Measurements from ENCODE around the gene ABHD14A.

ABHD14A gene

DNA sequence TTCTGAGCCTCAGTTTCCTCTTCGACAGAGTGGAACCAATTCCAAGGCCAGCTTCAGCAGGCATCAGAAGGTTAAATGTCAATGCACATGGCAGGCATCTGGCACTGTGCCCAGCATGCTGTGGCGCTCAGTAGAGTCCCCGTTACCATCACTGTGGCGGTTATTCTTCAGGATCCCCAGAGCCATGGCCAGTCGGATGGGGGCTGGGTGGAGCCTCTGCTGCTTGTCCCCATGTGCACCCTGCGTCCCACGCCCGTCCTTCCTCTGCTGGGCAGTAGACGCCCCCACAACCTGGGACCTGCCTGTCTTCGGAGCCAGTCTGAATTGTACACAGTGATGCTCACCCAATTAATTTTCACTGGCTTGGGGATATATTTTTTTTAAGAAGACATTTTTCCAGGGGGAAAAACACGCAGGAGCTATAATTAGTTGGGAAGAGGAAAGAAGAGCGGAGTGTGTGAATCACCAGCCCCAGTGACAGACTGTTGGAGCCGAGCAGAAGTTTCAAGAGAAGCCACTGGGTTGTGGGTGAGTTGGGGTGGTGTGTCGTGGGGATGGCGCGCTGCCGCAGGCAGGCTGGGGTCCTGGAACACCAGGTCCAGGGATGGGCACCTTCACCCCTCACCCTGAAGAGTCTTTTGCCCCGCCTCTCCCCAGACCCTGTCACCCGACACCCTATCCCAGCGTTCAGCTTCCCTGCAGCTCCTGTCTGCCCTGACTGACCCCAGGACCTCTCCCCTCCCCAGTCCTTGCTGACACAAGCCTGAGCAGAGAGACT lies 47.6 kb downstream of the ABHD14A start:
- DNase-seq = peak; percentile 28

DNA sequence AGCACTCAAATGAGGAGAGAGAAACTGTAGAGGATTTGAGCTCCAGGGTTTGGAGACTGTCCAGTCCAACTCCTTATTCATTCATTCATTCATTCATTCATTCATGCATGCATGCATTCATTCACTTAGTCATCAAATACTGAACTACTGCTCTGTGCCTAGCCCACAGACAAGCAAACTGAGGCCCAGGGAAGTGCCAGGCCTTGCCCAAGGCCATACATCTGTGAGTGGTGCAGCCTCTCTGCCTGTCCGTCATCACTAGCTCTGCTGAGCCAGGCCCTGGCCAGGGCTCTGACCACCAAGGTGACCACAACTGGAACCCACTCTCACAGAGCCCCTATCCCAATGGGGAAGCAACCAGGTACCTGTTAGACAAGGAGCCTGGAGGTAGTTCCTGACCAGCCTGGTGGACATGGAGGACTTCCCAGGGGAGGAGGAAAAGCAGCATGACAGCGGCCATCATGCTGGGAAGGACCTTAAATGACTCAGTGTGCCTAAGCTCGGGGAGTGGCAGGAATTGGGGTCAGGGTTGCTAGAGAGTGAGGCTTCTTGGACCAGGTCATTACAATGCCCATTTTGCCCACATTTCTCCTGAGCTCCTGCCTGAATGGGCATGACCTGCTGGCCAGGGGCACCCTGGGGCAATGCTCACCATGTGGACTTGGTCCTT lies 48.4 kb downstream of the ABHD14A start:
- no peak for DNase-seq

DNA sequence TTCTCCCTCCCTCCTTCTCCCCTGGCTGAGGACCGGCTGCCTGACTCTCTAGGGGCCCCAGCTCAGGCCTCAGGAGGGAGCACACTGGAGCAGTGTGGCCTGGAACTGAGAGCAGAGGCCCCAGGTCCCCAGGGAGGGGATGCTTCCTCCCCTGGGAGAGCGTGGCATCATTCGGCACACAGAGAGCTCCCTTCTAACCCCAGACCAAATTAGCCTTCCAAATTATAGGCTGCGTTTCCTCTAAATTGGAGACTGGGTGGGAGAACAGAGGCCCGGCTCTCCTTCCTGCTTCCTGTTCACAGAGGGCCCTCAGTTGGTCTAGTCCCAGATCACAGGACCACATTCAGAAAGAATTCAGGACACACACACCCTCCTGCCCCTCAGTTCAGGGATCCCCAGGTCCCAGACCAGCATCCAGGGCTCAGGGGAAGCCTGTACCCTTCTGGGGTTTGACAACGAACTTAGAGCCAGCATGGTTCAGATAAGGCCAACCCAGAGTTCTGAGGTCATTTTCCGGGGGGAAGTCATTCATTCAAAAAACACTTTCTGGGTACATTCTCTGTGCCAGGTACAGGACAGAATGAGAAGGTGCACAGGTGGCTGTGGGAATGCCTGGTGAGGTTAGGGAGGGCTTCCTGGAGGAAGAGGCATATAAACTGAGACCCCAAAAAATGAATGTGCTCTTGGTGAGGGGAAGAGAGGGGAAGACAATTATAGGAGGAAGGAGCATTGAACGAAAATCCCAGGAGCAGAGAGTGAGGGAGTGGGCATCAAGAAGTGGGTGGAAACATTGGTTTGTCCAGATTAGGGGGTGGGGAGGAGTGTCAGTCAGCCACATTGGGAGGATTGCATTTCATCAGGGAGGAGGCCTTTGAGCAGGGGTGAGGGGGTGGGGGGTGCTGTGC lies 49.2 kb downstream of the ABHD14A start:
- DNase-seq = no peak

GRCh38 chr3:52024765-52025452 lies 50.0 kb downstream of the ABHD14A start:
- DNase-seq = no peak

GRCh38 chr3:52025453-52025852 lies 50.6 kb downstream of the ABHD14A start:
- no peak for DNase-seq

DNA sequence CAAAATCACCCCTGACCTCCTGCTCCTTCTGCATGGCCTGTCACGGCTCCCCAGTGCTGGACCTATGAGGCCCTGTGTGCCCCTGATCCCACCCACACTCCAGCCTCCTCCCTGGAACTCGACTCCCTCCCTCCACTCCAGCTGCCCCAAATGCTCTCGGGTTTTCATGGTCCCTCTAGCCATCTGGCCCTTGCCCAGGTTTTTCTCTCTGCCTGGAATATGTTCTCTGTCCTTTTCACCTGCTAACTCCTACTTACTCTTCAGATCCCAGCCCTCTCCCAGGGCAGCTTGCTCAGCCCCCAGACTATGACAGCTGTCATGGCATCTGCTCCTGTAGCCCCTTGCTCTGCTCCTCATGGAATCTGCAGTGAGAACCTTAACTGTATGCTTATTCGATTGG lies 51.2 kb downstream of the ABHD14A start:
- no peak for DNase-seq

GRCh38 chr3:52028572-52028971 lies 53.7 kb downstream of the ABHD14A start:
- DNase-seq = no peak

GRCh38 chr3:52029053-52029452 lies 54.2 kb downstream of the ABHD14A start:
- DNase-seq = no peak

- no peak for DNase-seq
Observed at GRCh38 chr3:52029535-52029934, 54.7 kb downstream of the ABHD14A start.
